ENCODE results near the gene TTLL11.
"Not testable (repeated sequence)": the region's sequence is repeated elsewhere in the genome, so short reads cannot be mapped to it uniquely, and the experiment has no call there.

TTLL11 gene

GRCh38 chr9:121800376-121800775, 292.7 kb downstream of the TTLL11 start:
- no peak for DNase-seq (ENCODE audit: low spot score)
- no peak for TF ChIP-seq CTCF (IDR thresholded peaks at IDR 0.05; ENCODE audit: extremely low read depth, missing control alignments)

GRCh38 chr9:121798941-121799340, 294.2 kb downstream of the TTLL11 start:
- no peak for TF ChIP-seq CTCF (IDR thresholded peaks at IDR 0.05; ENCODE audit: extremely low read depth, missing control alignments)
- DNase-seq (ENCODE audit: low spot score) = no peak

- DNase-seq (ENCODE audit: low spot score) = no peak
- no peak for TF ChIP-seq CTCF (IDR thresholded peaks at IDR 0.05; ENCODE audit: extremely low read depth, missing control alignments)
Observed at GRCh38 chr9:121797081-121797480, 296.0 kb downstream of the TTLL11 start.

GRCh38 chr9:121794334-121794733, 298.8 kb downstream of the TTLL11 start:
- not testable (repeated sequence) for DNase-seq (ENCODE audit: low spot score)

GRCh38 chr9:121792476-121792875, 300.6 kb downstream of the TTLL11 start:
- DNase-seq (ENCODE audit: low spot score) = not testable (repeated sequence)

GRCh38 chr9:121790841-121791240, 302.3 kb downstream of the TTLL11 start:
- TF ChIP-seq CTCF (IDR thresholded peaks at IDR 0.05; ENCODE audit: extremely low read depth, missing control alignments) = no peak

GRCh38 chr9:121788686-121789366, 304.3 kb downstream of the TTLL11 start:
- no peak for TF ChIP-seq CTCF (IDR thresholded peaks at IDR 0.05; ENCODE audit: extremely low read depth, missing control alignments)
- no peak for DNase-seq (ENCODE audit: low spot score)

More at GRCh38 chr9:121790841-121791240, 302.3 kb downstream of the TTLL11 start:
- no peak for DNase-seq (ENCODE audit: low spot score)

- no peak for DNase-seq (ENCODE audit: low spot score)
- no peak for TF ChIP-seq CTCF (IDR thresholded peaks at IDR 0.05; ENCODE audit: extremely low read depth, missing control alignments)
Observed at GRCh38 chr9:121786998-121787422, 306.1 kb downstream of the TTLL11 start.
